HG02973 (cell line): ENCODE results near the gene UBALD2.
"Not testable (repeated sequence)": the region's sequence is repeated elsewhere in the genome, so short reads cannot be mapped to it uniquely, and the experiment has no call there.

Experiments used
- ATAC-seq: cut with Tn5 transposase; IDR thresholded peaks from one replicate; pipeline ENCODE4 v1.9.1; 2021; ENCODE audit warnings: moderate library complexity; ENCODE audit not compliant: unreplicated experiment

UBALD2 gene

GRCh38 chr17:76244721-76245120, 20.4 kb upstream of the UBALD2 start:
- not testable (repeated sequence) for ATAC-seq

DNA sequence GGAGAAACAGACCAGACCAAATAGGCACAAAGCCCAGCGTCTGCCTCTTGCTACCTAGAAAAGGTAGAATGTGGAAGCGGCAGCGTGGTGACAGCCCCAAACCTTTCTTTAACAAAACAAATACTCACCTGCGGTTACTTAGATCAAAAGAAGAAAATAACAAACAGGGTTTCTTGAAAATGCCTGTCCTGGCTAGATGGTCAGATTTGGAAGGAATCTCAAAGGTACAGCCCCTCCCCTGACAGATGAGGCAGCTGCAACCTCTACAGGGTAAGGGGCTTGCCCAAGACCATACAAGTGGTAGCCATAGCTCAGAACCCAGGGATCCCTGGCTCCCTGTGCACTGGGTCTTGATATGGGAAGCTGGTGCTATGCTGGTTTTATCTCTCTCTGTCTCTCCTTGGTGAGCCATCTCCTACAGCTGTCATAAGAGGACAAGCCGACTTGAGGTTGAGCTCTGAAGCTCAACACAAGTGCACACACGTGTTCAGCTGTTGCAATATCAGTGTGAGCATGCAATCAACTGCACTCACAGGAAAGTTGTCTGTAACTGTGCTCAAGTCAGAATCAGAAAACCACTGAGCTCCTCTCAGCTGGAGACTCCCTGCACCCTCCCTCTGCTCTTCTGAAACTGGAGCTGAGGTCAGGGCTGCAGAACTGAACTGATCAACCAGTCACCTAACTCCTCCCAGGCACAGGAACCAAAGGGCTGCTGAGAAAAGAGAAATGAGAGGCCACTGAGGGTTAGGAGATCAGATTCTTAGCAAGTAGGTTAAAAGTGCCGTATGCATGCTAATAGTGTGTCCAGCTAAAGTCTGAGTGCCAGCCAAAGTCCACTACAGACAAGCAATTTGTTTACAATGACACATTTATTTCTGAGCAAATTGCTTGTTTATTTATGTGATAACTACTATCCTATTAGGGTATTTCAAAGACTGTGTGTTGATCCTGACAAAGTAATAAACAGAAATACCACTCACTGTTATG, 18.8 kb upstream of the UBALD2 start:
- peak; percentile 87 for ATAC-seq

GRCh38 chr17:76247304-76247703, 17.8 kb upstream of the UBALD2 start:
- ATAC-seq: no peak

DNA sequence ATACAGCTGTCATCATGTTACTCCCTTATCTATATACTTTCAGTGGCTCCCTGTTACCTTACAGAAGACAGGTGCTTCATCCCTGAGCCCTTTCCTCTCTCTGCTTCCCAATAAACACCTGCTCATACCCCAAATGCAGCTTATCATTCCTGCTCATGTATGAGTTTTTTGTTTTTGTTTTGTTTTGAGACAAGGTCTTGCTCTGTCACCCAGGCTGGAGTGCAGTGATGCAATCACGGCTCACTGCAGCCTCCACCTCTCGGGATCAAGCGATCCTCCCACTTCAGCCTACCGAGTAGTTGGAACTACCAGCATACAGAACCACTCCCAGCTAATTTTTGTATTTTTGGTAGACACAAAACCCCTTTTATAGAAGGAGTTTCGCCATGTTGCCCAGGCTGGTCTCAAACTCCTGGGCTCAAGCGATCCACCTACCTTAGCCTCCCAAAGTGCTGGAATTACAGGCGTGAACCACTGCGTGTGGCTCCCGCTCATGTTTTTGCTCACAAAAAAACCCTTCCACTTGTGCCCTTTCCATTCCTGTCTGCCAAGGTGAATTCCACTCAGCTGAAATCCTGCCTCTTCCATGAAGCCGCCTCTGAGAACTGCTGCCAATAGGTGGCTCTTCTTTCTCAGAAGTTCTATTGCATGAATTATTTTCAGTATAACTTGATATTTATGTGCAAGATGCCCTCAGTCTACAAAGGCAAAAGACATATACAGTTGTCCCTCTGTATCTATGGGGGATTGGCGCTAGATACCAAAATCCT, 16.9 kb upstream of the UBALD2 start:
- no peak for ATAC-seq

GRCh38 chr17:76250141-76250540, 15.0 kb upstream of the UBALD2 start:
- ATAC-seq: no peak

GRCh38 chr17:76251478-76252039, 13.6 kb upstream of the UBALD2 start:
- no peak for ATAC-seq

DNA sequence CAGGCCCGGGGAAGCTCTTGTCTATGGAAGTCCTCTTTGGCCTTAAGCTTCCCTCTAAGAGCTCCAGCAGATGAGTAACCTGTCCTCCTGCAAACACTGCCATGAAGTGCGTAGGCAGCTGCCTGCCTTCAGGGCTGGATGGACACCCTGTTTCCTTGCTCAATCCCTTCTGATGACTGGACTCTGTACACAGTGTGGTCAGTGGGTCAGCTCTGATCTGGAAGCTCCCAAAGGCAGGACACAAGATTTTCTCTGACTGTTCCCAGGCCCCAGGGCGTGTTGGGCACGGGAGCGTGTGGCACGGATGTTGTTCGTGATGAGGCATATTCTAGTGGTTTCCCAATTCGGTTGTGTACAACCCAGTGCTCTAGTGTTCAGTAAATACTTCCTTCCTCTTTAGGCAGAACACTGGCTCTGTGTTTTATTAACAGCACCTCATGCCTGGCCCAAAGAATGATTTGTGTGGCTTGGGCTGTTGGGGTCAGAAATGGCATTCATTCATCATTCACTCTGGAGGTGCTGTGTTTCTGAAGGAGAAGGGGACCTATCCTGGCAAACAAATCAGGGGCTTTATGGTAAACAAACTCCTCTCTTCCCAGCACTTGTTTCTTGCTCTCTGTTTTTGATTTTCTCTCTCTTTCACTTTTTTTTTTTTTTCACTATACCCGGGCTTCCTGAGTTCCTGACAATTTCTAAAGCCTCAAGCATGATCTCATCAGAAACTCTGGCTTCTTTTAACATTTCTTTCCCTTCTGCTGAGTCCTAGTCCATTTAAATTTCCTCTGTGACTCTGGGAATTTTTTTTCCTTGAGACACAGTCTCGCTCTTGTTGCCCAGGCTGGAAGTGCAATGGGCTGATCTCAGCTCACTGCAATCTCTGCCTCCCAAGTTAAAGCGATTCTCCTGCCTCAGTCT, 12.9 kb upstream of the UBALD2 start:
- ATAC-seq: no peak

DNA sequence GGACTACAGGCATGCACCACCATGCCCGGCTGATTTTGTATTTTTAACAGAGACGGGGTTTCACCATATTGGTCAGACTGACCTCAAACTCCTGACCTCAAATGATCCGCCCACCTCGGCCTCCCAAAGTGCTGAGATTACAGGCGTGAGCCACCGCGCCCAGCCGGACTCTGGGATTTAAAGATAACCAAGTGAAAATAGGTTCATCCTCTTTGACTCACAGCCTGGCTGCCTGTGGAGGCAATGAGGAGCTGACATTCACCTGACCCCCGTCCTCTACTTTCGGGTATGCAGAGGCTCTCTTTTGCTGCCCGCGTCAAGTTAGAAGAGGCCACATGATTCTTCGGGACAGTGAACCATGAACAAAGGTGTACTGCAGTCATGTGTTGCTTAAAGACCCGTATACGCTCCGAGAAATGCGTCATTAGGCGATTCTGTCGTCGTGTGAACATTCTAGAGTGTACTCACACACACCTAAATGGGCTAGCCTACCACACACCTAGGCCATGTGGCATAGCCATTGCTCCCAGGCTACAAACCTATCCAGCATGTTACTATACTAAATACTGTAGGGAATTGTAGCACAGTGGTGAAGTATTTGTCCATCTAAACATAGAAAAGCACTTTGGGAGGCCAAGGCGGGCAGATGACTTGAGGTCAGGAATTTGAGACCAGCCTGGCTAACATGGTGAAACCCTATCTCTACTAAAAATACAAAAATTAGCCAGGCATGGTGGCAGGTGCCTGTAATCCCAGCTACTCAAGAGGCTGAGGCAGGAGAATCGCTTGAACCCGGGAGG, 12.0 kb upstream of the UBALD2 start:
- not testable (repeated sequence) for ATAC-seq

- ATAC-seq: no peak
These were observed 11.3 kb upstream of the UBALD2 start for GRCh38 chr17:76253841-76254240.

DNA sequence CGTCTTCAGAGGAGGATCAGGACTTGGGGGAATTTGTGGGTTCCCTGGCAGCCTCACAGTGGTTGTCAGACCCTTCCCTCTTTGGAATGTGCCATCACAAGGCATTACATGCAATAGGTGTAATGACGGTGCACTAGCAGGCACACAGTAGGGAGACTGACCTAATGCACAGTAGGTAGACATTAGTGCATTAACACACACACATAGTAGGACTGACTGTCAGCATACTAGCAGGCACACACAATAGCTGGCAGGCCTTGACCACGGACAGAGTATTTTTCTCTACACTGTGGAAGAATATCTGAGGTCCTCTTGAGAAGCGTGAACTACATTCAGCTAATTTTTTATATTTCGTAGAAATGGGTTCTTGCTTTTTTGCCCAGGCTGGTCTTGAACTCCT, 10.9 kb upstream of the UBALD2 start:
- ATAC-seq: no peak

GRCh38 chr17:76255801-76256429, 9.2 kb upstream of the UBALD2 start:
- no peak for ATAC-seq

GRCh38 chr17:76256430-76257050, 8.6 kb upstream of the UBALD2 start:
- ATAC-seq: not testable (repeated sequence)

DNA sequence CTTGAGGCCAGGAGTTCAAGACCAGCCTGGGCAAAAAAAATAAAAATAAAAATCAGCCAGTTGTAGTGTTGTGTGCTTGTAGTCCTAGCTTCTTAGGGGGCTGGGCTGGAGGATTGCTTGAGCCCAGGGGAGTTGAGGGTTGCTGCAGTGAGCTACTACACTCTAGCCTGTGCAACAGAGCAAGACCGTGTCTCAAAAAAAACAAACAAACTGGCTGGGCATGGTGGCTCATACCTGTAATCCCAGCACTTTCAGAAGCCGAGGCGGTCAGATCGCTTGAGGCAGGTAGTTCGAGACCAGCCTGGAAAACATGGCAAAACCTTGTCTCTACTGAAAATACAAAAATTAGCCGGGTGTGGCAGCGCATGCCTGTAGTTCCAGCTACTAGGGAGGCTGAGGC, 4.9 kb upstream of the UBALD2 start:
- ATAC-seq: no peak

DNA sequence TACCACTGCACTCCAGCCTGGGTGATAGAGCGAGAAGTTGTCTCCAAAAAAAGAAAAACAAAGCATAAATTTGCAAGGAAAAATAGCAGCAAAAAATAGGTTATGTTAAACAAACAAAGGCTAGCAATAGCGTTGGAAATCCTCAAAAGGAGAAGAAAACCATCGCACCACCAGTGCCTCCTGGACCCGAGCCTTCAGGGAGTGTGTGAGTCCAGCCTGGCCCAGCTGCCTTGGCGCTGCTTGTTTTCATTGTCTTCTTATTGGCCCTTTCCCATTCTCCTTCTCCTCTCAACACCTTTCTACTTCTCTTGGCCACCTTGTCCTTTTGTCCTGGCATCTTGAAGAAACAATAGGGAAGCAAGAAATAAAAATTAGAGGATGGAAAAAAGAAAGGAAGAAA, 4.5 kb upstream of the UBALD2 start:
- ATAC-seq: no peak

- ATAC-seq: no peak
These were observed 3.5 kb upstream of the UBALD2 start for GRCh38 chr17:76261421-76262215.

DNA sequence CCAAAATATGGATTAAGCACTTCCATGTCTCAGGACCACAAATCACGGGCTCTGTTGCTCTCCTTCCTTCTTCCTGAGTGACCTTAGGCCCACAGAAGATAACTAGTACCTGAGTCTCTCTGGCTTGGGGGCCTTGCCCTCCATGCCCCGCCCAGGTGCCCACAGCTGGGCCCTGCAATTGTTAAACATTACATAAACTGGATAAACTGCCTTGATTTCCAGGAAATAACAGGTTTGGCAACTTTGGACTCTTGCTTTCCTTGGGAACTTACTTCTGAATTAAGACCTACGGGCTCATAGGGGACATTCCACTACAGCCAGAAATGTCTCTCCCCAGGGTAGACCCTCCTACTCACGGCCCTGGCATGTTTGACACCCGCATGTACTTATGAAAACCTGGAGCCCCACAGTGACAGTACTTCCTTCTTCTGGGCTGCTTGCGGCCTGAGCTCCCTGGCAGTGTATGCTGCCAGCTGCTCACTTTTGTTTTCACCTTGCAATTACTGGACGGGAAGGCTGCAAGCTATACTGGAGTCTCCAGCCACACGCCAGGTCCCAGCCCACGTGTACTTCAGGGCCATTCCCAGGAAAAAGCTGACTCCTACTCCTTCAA, 2.3 kb upstream of the UBALD2 start:
- no peak for ATAC-seq

DNA sequence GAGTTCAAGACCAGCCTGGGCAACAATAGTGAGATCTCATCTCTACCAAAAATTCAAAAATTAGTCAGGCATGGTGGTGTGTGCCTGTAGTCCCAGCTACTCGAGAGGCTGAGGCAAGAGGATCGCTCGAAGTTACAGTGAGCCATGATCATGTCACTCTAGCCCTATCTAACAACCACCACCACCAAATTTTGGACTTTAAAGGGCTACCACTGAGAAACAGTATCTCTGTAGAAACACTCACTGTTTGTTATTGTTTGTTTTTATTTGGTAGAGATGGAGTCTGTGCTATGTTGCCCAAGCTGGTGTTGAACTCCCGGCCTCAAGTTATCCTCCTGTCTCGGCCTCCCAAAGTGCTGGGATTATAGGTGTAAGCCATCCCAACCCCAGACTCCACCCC, 1.3 kb upstream of the UBALD2 start:
- ATAC-seq: no peak

- ATAC-seq: no peak
These were observed 758 bp upstream of the UBALD2 start for GRCh38 chr17:76264425-76264754.
